ENCODE data around the gene RAB11A.

RAB11A gene

GRCh38 chr15:65916664-65917406 is 47.5 kb downstream of the RAB11A start:
- Histone ChIP-seq H3K4me1 (ENCODE audit: control insufficient read depth, insufficient read depth, low read length) (no peaks in the 10 kb centered on the region), H3K36me3 (ENCODE audit: control insufficient read depth, insufficient read depth, low read length) (no peaks in the 10 kb centered on the region), H3K27me3 (ENCODE audit: control insufficient read depth, insufficient read depth, low read length) (no peaks in the 10 kb centered on the region), H3K9ac (ENCODE audit: low read length) (no peak overlapping the region), H3K4me3 (ENCODE audit: low read length) (no peak overlapping the region), H3K27ac (ENCODE audit: low read depth, low read length) (no peak overlapping the region)

GRCh38 chr15:65917407-65917756 is 48.1 kb downstream of the RAB11A start:
- Histone ChIP-seq H3K27me3 (ENCODE audit: control insufficient read depth, insufficient read depth, low read length) (no peaks in the 10 kb centered on the region), H3K27ac (ENCODE audit: low read depth, low read length) (no peak overlapping the region), H3K4me3 (ENCODE audit: low read length) (no peak overlapping the region)

GRCh38 chr15:65917936-65918335 is 48.6 kb downstream of the RAB11A start:
- Histone ChIP-seq H3K27ac (ENCODE audit: low read depth, low read length) (no peak overlapping the region), H3K36me3 (ENCODE audit: control insufficient read depth, insufficient read depth, low read length) (no peaks in the 10 kb centered on the region), H3K4me3 (ENCODE audit: low read length) (no peak overlapping the region), H3K9ac (ENCODE audit: low read length) (no peak overlapping the region), H3K4me1 (ENCODE audit: control insufficient read depth, insufficient read depth, low read length) (no peaks in the 10 kb centered on the region), H3K27me3 (ENCODE audit: control insufficient read depth, insufficient read depth, low read length) (no peaks in the 10 kb centered on the region)

More at GRCh38 chr15:65917407-65917756, 48.1 kb downstream of the RAB11A start:
- H3K9ac ChIP-seq (ENCODE audit: low read length), result no peak overlapping the region
- H3K36me3 ChIP-seq (ENCODE audit: control insufficient read depth, insufficient read depth, low read length), result no peaks in the 10 kb centered on the region
- H3K4me1 ChIP-seq (ENCODE audit: control insufficient read depth, insufficient read depth, low read length), result no peaks in the 10 kb centered on the region

GRCh38 chr15:65918357-65918920 is 49.1 kb downstream of the RAB11A start:
- Histone ChIP-seq H3K36me3 (ENCODE audit: control insufficient read depth, insufficient read depth, low read length) (no peaks in the 10 kb centered on the region), H3K27ac (ENCODE audit: low read depth, low read length) (no peak overlapping the region), H3K4me1 (ENCODE audit: control insufficient read depth, insufficient read depth, low read length) (no peaks in the 10 kb centered on the region), H3K27me3 (ENCODE audit: control insufficient read depth, insufficient read depth, low read length) (no peaks in the 10 kb centered on the region), H3K9ac (ENCODE audit: low read length) (no peak overlapping the region), H3K4me3 (ENCODE audit: low read length) (no peak overlapping the region)

- Histone ChIP-seq H3K4me1 (ENCODE audit: control insufficient read depth, insufficient read depth, low read length) (no peaks in the 10 kb centered on the region), H3K27me3 (ENCODE audit: control insufficient read depth, insufficient read depth, low read length) (no peaks in the 10 kb centered on the region), H3K9ac (ENCODE audit: low read length) (no peak overlapping the region), H3K27ac (ENCODE audit: low read depth, low read length) (no peak overlapping the region), H3K36me3 (ENCODE audit: control insufficient read depth, insufficient read depth, low read length) (no peaks in the 10 kb centered on the region), H3K4me3 (ENCODE audit: low read length) (no peak overlapping the region)
Measured at GRCh38 chr15:65918945-65919344, 49.7 kb downstream of the RAB11A start.

GRCh38 chr15:65919353-65919752 is 50.1 kb downstream of the RAB11A start:
- H3K4me3 ChIP-seq (ENCODE audit: low read length), result no peak overlapping the region
- H3K27ac ChIP-seq (ENCODE audit: low read depth, low read length), result no peak overlapping the region
- H3K27me3 ChIP-seq (ENCODE audit: control insufficient read depth, insufficient read depth, low read length), result no peaks in the 10 kb centered on the region
- H3K4me1 ChIP-seq (ENCODE audit: control insufficient read depth, insufficient read depth, low read length), result no peaks in the 10 kb centered on the region
- H3K9ac ChIP-seq (ENCODE audit: low read length), result no peak overlapping the region
- H3K36me3 ChIP-seq (ENCODE audit: control insufficient read depth, insufficient read depth, low read length), result no peaks in the 10 kb centered on the region

- no peak overlapping the region for H3K4me3 ChIP-seq (ENCODE audit: low read length)
- no peaks in the 10 kb centered on the region for H3K36me3 ChIP-seq (ENCODE audit: control insufficient read depth, insufficient read depth, low read length)
Measured at GRCh38 chr15:65920121-65920520, 50.8 kb downstream of the RAB11A start.

GRCh38 chr15:65920825-65921309 is 51.6 kb downstream of the RAB11A start:
- Histone ChIP-seq H3K27ac (ENCODE audit: low read depth, low read length) (no peak overlapping the region), H3K4me3 (ENCODE audit: low read length) (no peak overlapping the region), H3K36me3 (ENCODE audit: control insufficient read depth, insufficient read depth, low read length) (no peaks in the 10 kb centered on the region), H3K27me3 (ENCODE audit: control insufficient read depth, insufficient read depth, low read length) (no peaks in the 10 kb centered on the region), H3K4me1 (ENCODE audit: control insufficient read depth, insufficient read depth, low read length) (no peaks in the 10 kb centered on the region), H3K9ac (ENCODE audit: low read length) (no peak overlapping the region)

More at GRCh38 chr15:65920121-65920520, 50.8 kb downstream of the RAB11A start:
- Histone ChIP-seq H3K27me3 (ENCODE audit: control insufficient read depth, insufficient read depth, low read length) (no peaks in the 10 kb centered on the region), H3K27ac (ENCODE audit: low read depth, low read length) (no peak overlapping the region), H3K9ac (ENCODE audit: low read length) (no peak overlapping the region), H3K4me1 (ENCODE audit: control insufficient read depth, insufficient read depth, low read length) (no peaks in the 10 kb centered on the region)

- H3K9ac ChIP-seq (ENCODE audit: low read length), result no peak overlapping the region
- H3K4me3 ChIP-seq (ENCODE audit: low read length), result no peak overlapping the region
Measured at GRCh38 chr15:65921780-65922179, 52.5 kb downstream of the RAB11A start.

GRCh38 chr15:65922621-65923020 is 53.3 kb downstream of the RAB11A start:
- Histone ChIP-seq H3K9ac (ENCODE audit: low read length) (no peak overlapping the region), H3K27me3 (ENCODE audit: control insufficient read depth, insufficient read depth, low read length) (no peaks in the 10 kb centered on the region), H3K4me1 (ENCODE audit: control insufficient read depth, insufficient read depth, low read length) (no peaks in the 10 kb centered on the region), H3K36me3 (ENCODE audit: control insufficient read depth, insufficient read depth, low read length) (no peaks in the 10 kb centered on the region), H3K27ac (ENCODE audit: low read depth, low read length) (no peak overlapping the region), H3K4me3 (ENCODE audit: low read length) (no peak overlapping the region)

More at GRCh38 chr15:65921780-65922179, 52.5 kb downstream of the RAB11A start:
- no peaks in the 10 kb centered on the region for H3K4me1 ChIP-seq (ENCODE audit: control insufficient read depth, insufficient read depth, low read length)
- no peaks in the 10 kb centered on the region for H3K27me3 ChIP-seq (ENCODE audit: control insufficient read depth, insufficient read depth, low read length)
- H3K27ac ChIP-seq (ENCODE audit: low read depth, low read length), result no peak overlapping the region
- H3K36me3 ChIP-seq (ENCODE audit: control insufficient read depth, insufficient read depth, low read length), result no peaks in the 10 kb centered on the region

GRCh38 chr15:65923264-65923663 is 54.0 kb downstream of the RAB11A start:
- no peak overlapping the region for H3K27ac ChIP-seq (ENCODE audit: low read depth, low read length)
- no peak overlapping the region for H3K4me3 ChIP-seq (ENCODE audit: low read length)
- H3K36me3 ChIP-seq (ENCODE audit: control insufficient read depth, insufficient read depth, low read length), result no peaks in the 10 kb centered on the region
- H3K4me1 ChIP-seq (ENCODE audit: control insufficient read depth, insufficient read depth, low read length), result no peaks in the 10 kb centered on the region
- H3K27me3 ChIP-seq (ENCODE audit: control insufficient read depth, insufficient read depth, low read length), result no peaks in the 10 kb centered on the region
- H3K9ac ChIP-seq (ENCODE audit: low read length), result no peak overlapping the region

- Histone ChIP-seq H3K4me1 (ENCODE audit: control insufficient read depth, insufficient read depth, low read length) (no peaks in the 10 kb centered on the region), H3K9ac (ENCODE audit: low read length) (no peak overlapping the region), H3K36me3 (ENCODE audit: control insufficient read depth, insufficient read depth, low read length) (no peaks in the 10 kb centered on the region), H3K4me3 (ENCODE audit: low read length) (no peak overlapping the region), H3K27ac (ENCODE audit: low read depth, low read length) (no peak overlapping the region), H3K27me3 (ENCODE audit: control insufficient read depth, insufficient read depth, low read length) (no peaks in the 10 kb centered on the region)
Measured at GRCh38 chr15:65924004-65924403, 54.7 kb downstream of the RAB11A start.

- H3K9ac ChIP-seq (ENCODE audit: low read length), result no peak overlapping the region
- H3K27ac ChIP-seq (ENCODE audit: low read depth, low read length), result no peak overlapping the region
- no peaks in the 10 kb centered on the region for H3K36me3 ChIP-seq (ENCODE audit: control insufficient read depth, insufficient read depth, low read length)
- no peak overlapping the region for H3K4me3 ChIP-seq (ENCODE audit: low read length)
- no peaks in the 10 kb centered on the region for H3K27me3 ChIP-seq (ENCODE audit: control insufficient read depth, insufficient read depth, low read length)
- H3K4me1 ChIP-seq (ENCODE audit: control insufficient read depth, insufficient read depth, low read length), result no peaks in the 10 kb centered on the region
Measured at GRCh38 chr15:65925338-65925737, 56.0 kb downstream of the RAB11A start.

Measured in rectal smooth muscle tissue (tissue), 1 donor.